Measurements from ENCODE around the gene PRDM15.

PRDM15 gene

GRCh38 chr21:41868062-41868710 is 11.0 kb downstream of the PRDM15 start:
- Mint-ChIP-seq H3K36me3 (ENCODE audit: low read depth) (no peaks in the 10 kb centered on the region), H3K27ac (no peak overlapping the region), H3K9me3 (no peaks in the 10 kb centered on the region), H3K27me3 (ENCODE audit: low read depth, poor library complexity) (no peaks in the 10 kb centered on the region), H3K4me3 (no peak overlapping the region), H3K4me1 (peaks cover 47% of the 10 kb centered on the region)
- no peak for DNase-seq
- no peak for TF ChIP-seq CTCF (IDR thresholded peaks at IDR 0.05)

DNA sequence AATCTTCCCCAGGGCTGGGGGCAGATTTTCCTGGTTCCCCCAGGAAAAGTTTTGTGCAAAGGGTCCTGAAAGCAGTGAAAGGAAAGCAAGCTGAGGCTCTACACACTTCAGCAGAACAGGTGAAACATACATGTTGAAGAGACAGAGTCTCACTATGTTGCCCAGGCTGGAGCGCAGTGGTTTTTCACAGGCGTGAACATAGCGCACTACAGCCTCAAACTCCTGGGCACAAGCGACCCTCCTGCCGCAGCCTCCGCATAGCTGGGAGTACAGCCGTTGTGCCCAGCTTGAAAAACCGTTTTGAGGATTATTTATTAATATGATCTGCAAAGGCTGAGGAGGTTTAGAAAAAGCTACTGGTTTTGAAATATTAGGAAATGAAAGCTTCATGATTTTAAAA is 11.8 kb downstream of the PRDM15 start:
- Mint-ChIP-seq H3K27me3 (ENCODE audit: low read depth, poor library complexity) (no peaks in the 10 kb centered on the region), H3K9me3 (no peaks in the 10 kb centered on the region), H3K4me3 (no peak overlapping the region), H3K4me1 (peaks cover 48% of the 10 kb centered on the region), H3K27ac (no peak overlapping the region), H3K36me3 (ENCODE audit: low read depth) (no peaks in the 10 kb centered on the region)
- TF ChIP-seq CTCF (IDR thresholded peaks at IDR 0.05) = no peak
- DNase-seq = no peak

- H3K36me3 Mint-ChIP-seq (ENCODE audit: low read depth) = no peaks in the 10 kb centered on the region
- TF ChIP-seq CTCF (IDR thresholded peaks at IDR 0.05) = no peak
- H3K4me1 Mint-ChIP-seq = peaks cover 48% of the 10 kb centered on the region
- H3K4me3 Mint-ChIP-seq = no peak overlapping the region
- no peaks in the 10 kb centered on the region for H3K9me3 Mint-ChIP-seq
- no peak for DNase-seq
- H3K27me3 Mint-ChIP-seq (ENCODE audit: low read depth, poor library complexity) = no peaks in the 10 kb centered on the region
- no peak overlapping the region for H3K27ac Mint-ChIP-seq
Observed at GRCh38 chr21:41866274-41866809, 12.8 kb downstream of the PRDM15 start.

GRCh38 chr21:41865002-41865777 is 14.0 kb downstream of the PRDM15 start:
- no peak for DNase-seq
- Mint-ChIP-seq H3K27ac (no peak overlapping the region), H3K36me3 (ENCODE audit: low read depth) (no peaks in the 10 kb centered on the region), H3K4me3 (no peak overlapping the region), H3K4me1 (peaks cover 41% of the 10 kb centered on the region), H3K27me3 (ENCODE audit: low read depth, poor library complexity) (no peaks in the 10 kb centered on the region), H3K9me3 (no peaks in the 10 kb centered on the region)
- TF ChIP-seq CTCF (IDR thresholded peaks at IDR 0.05) = no peak

GRCh38 chr21:41864311-41865001 is 14.7 kb downstream of the PRDM15 start:
- H3K27me3 Mint-ChIP-seq (ENCODE audit: low read depth, poor library complexity) = no peaks in the 10 kb centered on the region
- no peaks in the 10 kb centered on the region for H3K9me3 Mint-ChIP-seq
- H3K27ac Mint-ChIP-seq = no peak overlapping the region
- TF ChIP-seq CTCF (IDR thresholded peaks at IDR 0.05) = no peak
- no peaks in the 10 kb centered on the region for H3K36me3 Mint-ChIP-seq (ENCODE audit: low read depth)
- no peak overlapping the region for H3K4me3 Mint-ChIP-seq
- DNase-seq = no peak
- peaks cover 35% of the 10 kb centered on the region for H3K4me1 Mint-ChIP-seq

Data from nephron progenitor cell (in vitro differentiated cells).